Measurements from ENCODE around the gene UNC5A.

DNA sequence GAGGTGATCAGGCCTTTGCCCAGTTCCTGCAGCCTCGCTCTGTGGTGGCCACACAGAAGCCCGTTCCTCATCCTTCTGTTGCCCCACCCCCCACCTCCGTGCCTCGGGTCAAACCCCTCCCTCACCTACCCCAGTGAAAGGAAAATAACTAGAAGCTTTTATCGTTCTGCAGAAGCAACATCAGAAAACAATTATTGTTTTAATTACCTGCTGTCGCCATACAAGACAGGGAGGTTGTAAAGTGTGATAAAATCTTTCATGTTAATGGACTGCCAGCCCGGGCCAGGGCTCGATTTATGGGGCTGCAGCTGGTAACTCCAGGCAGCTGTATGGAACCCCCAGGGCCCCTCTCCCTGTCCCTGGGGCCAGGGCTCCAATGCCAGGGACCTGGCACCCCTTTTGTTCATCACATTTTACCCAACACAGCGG, 20.6 kb downstream of the UNC5A start:
- TF ChIP-seq, protein P1, sequence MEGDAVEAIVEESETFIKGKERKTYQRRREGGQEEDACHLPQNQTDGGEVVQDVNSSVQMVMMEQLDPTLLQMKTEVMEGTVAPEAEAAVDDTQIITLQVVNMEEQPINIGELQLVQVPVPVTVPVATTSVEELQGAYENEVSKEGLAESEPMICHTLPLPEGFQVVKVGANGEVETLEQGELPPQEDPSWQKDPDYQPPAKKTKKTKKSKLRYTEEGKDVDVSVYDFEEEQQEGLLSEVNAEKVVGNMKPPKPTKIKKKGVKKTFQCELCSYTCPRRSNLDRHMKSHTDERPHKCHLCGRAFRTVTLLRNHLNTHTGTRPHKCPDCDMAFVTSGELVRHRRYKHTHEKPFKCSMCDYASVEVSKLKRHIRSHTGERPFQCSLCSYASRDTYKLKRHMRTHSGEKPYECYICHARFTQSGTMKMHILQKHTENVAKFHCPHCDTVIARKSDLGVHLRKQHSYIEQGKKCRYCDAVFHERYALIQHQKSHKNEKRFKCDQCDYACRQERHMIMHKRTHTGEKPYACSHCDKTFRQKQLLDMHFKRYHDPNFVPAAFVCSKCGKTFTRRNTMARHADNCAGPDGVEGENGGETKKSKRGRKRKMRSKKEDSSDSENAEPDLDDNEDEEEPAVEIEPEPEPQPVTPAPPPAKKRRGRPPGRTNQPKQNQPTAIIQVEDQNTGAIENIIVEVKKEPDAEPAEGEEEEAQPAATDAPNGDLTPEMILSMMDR (IDR thresholded peaks at IDR 0.05), result no peak
- TF ChIP-seq POLR2AphosphoS5 (IDR thresholded peaks at IDR 0.05; ENCODE audit: low read depth, low read length) (no peak), TCF7L2 (IDR thresholded peaks at IDR 0.05; ENCODE audit: low read depth, low read length) (no peak), SIN3A (IDR thresholded peaks at IDR 0.05; ENCODE audit: borderline replicate concordance, insufficient read depth, low read depth, low read length) (no peak)
- TF ChIP-seq, protein P2, sequence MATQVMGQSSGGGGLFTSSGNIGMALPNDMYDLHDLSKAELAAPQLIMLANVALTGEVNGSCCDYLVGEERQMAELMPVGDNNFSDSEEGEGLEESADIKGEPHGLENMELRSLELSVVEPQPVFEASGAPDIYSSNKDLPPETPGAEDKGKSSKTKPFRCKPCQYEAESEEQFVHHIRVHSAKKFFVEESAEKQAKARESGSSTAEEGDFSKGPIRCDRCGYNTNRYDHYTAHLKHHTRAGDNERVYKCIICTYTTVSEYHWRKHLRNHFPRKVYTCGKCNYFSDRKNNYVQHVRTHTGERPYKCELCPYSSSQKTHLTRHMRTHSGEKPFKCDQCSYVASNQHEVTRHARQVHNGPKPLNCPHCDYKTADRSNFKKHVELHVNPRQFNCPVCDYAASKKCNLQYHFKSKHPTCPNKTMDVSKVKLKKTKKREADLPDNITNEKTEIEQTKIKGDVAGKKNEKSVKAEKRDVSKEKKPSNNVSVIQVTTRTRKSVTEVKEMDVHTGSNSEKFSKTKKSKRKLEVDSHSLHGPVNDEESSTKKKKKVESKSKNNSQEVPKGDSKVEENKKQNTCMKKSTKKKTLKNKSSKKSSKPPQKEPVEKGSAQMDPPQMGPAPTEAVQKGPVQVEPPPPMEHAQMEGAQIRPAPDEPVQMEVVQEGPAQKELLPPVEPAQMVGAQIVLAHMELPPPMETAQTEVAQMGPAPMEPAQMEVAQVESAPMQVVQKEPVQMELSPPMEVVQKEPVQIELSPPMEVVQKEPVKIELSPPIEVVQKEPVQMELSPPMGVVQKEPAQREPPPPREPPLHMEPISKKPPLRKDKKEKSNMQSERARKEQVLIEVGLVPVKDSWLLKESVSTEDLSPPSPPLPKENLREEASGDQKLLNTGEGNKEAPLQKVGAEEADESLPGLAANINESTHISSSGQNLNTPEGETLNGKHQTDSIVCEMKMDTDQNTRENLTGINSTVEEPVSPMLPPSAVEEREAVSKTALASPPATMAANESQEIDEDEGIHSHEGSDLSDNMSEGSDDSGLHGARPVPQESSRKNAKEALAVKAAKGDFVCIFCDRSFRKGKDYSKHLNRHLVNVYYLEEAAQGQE (IDR thresholded peaks at IDR 0.05; ENCODE audit: insufficient read depth in 1 of 2, low read depth in 2 of 2, low read length in 1 of 2), result no peak
